ACC112 (cell line): ENCODE results near the gene KCNIP1.

Source experiments
- H2AFZ ChIP-seq: fragments of 200-600 bp; sonication (generic); one replicate; pipeline ENCODE4 v1.6.0; 2017; ENCODE audit warnings: antibody characterized with exemption, low read length; ENCODE audit not compliant: unreplicated experiment
- H3K27ac ChIP-seq: fragments of 200-600 bp; sonication (generic); 2 replicates; pipeline ENCODE4 v1.5.1; 2014; ENCODE audit warnings: low read depth, mild to moderate bottlenecking, antibody characterized with exemption, low read length, moderate library complexity
- H3K27me3 ChIP-seq: fragments of 200-600 bp; sonication (generic); 2 replicates; pipeline ENCODE4 v1.6.1; 2014; ENCODE audit warnings: mild to moderate bottlenecking, antibody characterized with exemption, low read length, moderate library complexity, mixed read lengths; ENCODE audit not compliant: insufficient read depth
- H3K36me3 ChIP-seq: fragments of 200-600 bp; sonication (generic); 2 replicates; pipeline ENCODE4 v1.6.1; 2016; ENCODE audit warnings: mild to moderate bottlenecking, antibody characterized with exemption, low read length, moderate library complexity, mixed read lengths; ENCODE audit not compliant: insufficient read depth
- H3K4me1 ChIP-seq: fragments of 200-600 bp; sonication (generic); one replicate; pipeline ENCODE4 v1.6.1; 2016; ENCODE audit warnings: low read length, mixed read lengths; ENCODE audit not compliant: insufficient read depth, unreplicated experiment, control insufficient read depth
- H3K4me3 ChIP-seq: fragments of 200-600 bp; sonication (generic); 2 replicates; pipeline ENCODE4 v1.5.1; 2014; ENCODE audit warnings: mild to moderate bottlenecking, low read depth, low read length
- H3K79me2 ChIP-seq: fragments of 200-600 bp; sonication (generic); one replicate; pipeline ENCODE4 v1.6.0; 2016; ENCODE audit warnings: low read length; ENCODE audit not compliant: control insufficient read depth, unreplicated experiment, insufficient read depth

The KCNIP1 gene

DNA sequence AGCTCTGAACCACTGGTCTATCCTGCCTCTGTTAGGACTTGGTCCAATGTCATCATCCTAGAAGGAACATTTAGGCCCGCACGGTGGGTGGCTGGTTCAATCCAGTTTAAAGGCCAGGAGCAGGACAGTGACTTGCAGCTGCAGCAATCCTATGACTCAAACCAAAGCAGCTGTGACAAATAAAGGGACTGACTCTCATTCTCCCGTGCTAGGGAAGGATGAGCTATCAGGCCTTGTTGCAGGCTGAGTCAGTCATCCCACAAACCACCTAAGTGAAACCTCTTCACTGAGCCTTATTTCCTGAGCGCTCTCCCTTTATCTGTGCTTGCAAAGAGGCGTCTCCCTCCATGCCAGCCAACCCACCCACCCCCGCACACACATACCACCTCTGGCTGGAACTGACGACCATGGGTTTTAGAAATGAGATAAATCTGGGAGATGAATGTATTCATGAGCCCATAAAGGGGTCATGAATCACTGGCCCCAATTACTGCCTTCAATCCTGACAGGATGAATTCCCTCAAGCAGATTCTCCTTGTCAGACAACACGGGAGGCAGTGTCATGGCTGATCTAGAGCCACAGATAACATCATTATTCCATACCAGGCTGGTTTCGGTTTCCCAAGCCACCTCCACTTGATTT, 93.4 kb downstream of the KCNIP1 start:
- H3K36me3 ChIP-seq: no peaks in the 10 kb centered on the region
- no peaks in the 10 kb centered on the region for H3K79me2 ChIP-seq
- H3K4me1 ChIP-seq: peaks cover 15% of the 10 kb centered on the region
- peak overlapping the region; percentile 57 for H3K27ac ChIP-seq
- no peak overlapping the region for H2AFZ ChIP-seq
- peaks cover 24% of the 10 kb centered on the region; the same call in 1 of the 2 replicates for H3K27me3 ChIP-seq
- H3K4me3 ChIP-seq: peak overlapping the region; percentile 58

DNA sequence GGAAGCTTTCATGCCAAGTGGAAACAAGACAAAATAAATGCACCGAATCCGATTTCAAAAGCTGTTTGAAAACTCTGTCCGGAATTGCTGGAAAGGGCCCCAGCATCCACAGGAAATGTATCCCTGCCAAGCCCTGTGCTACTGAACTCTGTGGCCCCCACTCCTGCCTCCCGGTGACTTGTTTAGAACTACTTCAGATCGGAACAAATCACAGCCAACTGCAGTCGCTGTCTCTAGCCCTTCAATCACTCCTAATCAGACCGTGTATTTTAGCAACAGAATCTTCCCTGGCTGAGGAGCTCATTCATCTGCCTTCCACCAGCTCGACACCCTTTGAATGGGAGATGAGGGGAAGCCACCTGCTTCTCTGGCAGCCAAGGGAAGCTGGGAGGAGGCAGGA, 94.1 kb downstream of the KCNIP1 start:
- Histone ChIP-seq H3K27me3 (peaks cover 29% of the 10 kb centered on the region; the same call in 1 of the 2 replicates), H3K36me3 (no peaks in the 10 kb centered on the region), H2AFZ (peak overlapping the region; percentile 39), H3K27ac (no peak overlapping the region; the same call in 1 of the 2 replicates), H3K79me2 (no peaks in the 10 kb centered on the region), H3K4me3 (peak overlapping the region; percentile 53), H3K4me1 (peaks cover 15% of the 10 kb centered on the region)

DNA sequence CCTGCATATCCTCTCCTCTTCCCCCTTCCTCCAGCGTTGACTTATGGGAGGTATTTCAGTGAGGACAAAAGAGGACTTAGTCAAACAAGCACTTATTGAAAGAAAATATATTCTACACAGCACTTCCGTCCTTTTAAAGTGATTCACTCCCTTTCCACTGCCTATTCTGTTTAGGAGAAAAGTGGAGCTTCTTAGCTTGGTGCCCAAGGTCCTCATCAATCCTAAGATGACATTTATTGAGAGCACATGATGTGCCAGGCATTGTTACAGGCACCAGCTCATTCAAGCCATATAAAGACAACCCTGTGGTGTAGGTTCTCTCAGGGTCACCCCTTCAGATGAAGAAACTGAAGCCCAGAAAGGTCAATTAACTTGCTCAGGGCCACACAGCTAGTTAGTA, 95.9 kb downstream of the KCNIP1 start:
- Histone ChIP-seq H3K4me1 (peaks cover 15% of the 10 kb centered on the region), H3K27me3 (peaks cover 29% of the 10 kb centered on the region; the same call in 1 of the 2 replicates), H2AFZ (no peak overlapping the region), H3K4me3 (no peak overlapping the region), H3K27ac (no peak overlapping the region), H3K36me3 (no peaks in the 10 kb centered on the region), H3K79me2 (no peaks in the 10 kb centered on the region)

DNA sequence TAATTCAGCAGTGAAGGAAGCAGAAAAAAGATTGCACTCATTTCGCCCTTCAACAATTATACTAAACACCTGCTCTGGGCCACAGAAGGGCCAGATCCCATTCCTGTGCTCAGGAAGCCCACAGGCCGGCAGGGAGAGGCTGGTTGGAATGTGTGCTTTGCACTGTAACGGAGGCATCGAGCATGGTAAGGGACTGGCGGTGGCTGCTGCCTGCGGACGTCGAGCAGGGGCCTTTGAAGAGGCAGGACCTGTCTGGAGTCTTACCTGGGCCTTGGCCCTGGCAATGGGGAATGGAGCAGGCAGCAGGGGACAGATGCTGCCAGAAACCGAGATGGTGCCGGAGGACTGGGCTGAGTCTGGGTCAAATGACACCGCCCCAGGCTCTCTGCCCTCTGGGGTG, 97.8 kb downstream of the KCNIP1 start:
- peaks cover 13% of the 10 kb centered on the region for H3K4me1 ChIP-seq
- no peak overlapping the region for H3K4me3 ChIP-seq

DNA sequence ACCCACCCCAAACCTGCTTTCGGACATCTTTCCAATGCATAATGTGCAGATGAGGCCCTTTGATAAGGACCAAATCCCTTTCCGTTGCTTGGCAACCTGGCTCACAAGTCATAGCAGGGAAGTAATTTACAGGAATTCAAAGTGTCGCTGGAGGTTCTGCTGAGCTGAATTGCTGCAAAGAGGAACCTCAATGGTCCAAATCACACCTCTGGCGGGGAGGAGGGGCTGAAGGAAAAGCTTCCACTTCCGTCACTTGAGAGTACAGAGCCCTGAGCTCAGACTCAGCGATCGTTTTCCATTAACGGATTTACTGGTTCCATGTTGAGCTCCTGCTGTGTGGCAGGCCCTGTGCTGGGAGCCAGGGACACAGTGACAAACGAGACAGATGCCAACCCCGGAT, 99.3 kb downstream of the KCNIP1 start:
- peaks cover 51% of the 10 kb centered on the region for H3K27me3 ChIP-seq
- H3K27ac ChIP-seq: no peak overlapping the region
- no peaks in the 10 kb centered on the region for H3K79me2 ChIP-seq
- H3K36me3 ChIP-seq: no peaks in the 10 kb centered on the region
- H3K4me1 ChIP-seq: peaks cover under 1% of the 10 kb centered on the region
- H3K4me3 ChIP-seq: no peak overlapping the region
- no peak overlapping the region for H2AFZ ChIP-seq

More for the DNA sequence above, 97.8 kb downstream of the KCNIP1 start:
- H3K27ac ChIP-seq: no peak overlapping the region
- peaks cover 37% of the 10 kb centered on the region for H3K27me3 ChIP-seq
- no peak overlapping the region for H2AFZ ChIP-seq
- H3K36me3 ChIP-seq: no peaks in the 10 kb centered on the region
- no peaks in the 10 kb centered on the region for H3K79me2 ChIP-seq

DNA sequence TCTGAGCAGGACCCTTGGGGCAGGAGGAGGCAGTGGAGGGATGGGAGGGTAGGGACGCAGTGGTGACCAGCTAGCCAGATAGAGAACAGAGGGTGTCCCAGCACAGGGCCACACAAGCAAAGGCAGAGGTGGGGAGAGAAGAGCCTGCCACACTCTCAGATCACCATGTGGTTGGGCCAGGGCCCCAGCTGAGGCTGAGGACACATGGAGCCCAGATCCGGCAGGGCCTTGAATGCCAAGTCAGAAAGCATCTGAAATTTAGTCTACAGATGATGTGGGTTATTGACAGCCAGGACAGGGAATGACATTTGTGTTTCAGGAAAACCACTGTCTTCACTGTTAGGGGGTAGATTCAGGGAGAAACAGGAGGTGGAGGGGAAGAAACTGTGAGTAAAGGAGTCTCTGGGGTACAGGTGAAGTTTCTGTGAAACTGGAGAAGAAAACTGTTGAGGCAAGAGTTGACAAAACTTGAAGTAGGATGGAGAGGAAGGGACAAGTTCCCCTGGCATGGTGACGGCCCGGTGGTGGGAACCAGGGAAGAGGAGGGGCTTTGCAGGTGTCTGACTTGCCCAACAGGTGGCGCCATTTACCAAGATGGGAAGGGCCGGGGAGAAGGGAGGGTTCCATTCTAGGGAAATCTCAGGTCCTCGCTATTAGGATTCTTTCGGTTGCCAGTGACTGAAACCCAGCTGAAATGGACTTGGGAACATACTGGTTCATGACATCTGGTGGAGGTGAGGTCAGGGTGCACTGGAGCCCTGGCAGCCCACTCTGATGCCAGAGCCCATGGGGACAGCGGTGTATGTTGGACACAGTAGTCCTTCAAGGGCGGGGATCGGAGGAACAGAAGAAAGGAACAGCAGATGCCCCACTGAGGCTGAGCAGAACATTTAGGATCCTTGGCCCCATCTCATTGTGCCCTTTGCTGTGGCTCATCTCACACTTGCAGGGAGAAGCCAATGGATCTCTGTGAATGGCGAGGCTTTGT, 100.1 kb downstream of the KCNIP1 start:
- H2AFZ ChIP-seq: no peak overlapping the region
- H3K4me3 ChIP-seq: no peak overlapping the region
- H3K27me3 ChIP-seq: peaks cover 54% of the 10 kb centered on the region
- H3K79me2 ChIP-seq: no peaks in the 10 kb centered on the region
- no peak overlapping the region for H3K27ac ChIP-seq
- H3K4me1 ChIP-seq: no peaks in the 10 kb centered on the region
- no peaks in the 10 kb centered on the region for H3K36me3 ChIP-seq

DNA sequence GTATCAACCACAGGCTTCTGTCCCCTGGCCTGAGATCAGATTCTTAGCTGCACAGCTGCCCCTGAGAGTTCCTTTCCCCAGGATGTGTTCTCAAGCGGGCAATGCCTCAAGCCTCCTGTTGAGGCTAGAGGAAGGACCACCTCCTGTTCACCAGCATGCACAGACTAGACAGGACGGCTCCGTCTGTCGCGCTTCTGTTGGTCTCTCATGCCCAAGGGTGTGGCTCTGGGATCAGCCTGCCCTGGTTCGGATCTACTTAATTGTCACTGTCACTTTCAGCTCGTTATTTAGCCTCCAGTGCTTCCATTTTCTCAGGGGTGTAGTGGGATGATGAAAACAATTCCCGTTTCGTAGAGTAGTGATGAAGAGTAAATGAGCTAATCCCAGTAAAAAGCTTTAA, 103.1 kb downstream of the KCNIP1 start:
- Histone ChIP-seq H3K36me3 (no peaks in the 10 kb centered on the region), H2AFZ (no peak overlapping the region), H3K79me2 (no peaks in the 10 kb centered on the region), H3K27me3 (peaks cover 56% of the 10 kb centered on the region), H3K27ac (no peak overlapping the region), H3K4me1 (no peaks in the 10 kb centered on the region), H3K4me3 (no peak overlapping the region)

DNA sequence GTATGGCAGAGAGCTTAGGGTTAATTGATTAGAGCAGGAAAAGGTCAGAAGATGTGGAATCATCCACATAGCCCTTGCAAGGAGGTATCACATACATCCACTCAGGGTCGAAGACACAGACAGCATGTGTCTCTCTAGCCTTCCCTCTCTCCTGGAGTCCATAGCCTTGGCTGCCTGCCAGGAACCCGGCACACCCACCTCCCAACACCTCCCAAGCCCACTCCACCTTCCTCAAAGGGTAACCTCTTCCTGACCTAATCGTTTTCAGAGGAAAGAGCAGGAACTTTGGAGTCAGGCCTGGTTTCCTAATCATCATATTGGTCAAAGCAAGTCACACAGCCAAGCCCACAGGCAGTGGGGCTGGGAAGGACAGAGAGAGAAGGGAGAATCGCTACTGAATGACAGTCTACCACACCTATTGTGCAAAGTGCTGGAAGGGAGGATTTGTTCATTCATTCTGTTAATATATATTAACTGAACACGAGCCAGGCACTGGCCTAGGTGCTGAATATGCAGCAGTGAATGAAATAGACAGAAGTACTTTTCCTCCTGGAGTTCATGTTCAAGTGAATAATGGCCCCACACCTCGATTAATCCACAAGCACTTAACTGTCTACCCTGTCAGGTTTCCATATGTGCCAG, 107.8 kb downstream of the KCNIP1 start:
- Histone ChIP-seq H3K4me3 (no peak overlapping the region), H3K4me1 (peaks cover 7% of the 10 kb centered on the region), H3K27me3 (peaks cover 48% of the 10 kb centered on the region), H2AFZ (no peak overlapping the region), H3K36me3 (no peaks in the 10 kb centered on the region), H3K27ac (no peak overlapping the region), H3K79me2 (no peaks in the 10 kb centered on the region)

DNA sequence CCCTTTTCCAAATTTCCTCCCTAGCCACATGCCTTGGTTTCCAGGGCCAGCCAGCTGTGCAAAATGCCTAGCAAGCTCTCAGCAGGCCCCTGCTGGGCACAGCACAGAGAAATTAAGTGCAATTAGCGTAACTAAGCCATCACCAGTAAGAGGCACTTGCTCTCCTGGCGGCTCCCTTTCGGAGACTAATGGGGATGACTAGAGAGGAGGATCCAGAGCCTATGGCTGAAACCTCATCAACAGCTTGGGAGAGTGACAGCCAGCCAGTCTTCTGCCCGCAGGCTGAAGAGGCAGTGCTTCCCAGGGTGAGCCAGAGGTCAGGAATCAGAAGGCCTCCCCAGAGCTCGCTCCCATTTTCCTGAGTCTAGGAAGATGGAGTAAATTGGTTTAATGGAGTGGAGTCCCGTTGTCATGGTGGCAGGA, 108.4 kb downstream of the KCNIP1 start:
- peaks cover 7% of the 10 kb centered on the region for H3K4me1 ChIP-seq
- H3K36me3 ChIP-seq: no peaks in the 10 kb centered on the region
- no peak overlapping the region for H2AFZ ChIP-seq
- no peak overlapping the region for H3K27ac ChIP-seq
- H3K79me2 ChIP-seq: no peaks in the 10 kb centered on the region
- H3K27me3 ChIP-seq: peaks cover 41% of the 10 kb centered on the region
- H3K4me3 ChIP-seq: no peak overlapping the region

DNA sequence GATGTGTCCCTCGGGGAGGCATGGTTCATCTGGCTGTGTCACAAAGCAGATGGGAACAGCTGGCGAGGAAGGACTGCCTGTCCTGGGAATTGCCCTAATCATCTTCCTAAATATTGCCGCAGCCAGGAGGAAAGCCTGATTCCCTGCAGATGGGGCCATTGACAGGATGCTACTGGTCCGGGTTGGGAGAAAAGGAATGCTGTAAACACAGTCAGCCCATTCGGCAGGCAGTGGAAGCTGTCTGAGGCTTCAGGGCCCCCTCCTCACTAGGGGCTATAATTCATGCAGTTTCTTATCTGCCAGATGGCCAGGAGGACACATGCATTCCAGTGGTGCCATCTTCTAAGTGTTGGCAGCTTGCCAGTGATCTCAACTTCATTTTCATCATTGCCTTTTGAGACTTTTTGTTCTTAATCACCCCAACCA, 110.3 kb downstream of the KCNIP1 start:
- H3K79me2 ChIP-seq: no peaks in the 10 kb centered on the region
- peaks cover 7% of the 10 kb centered on the region for H3K4me1 ChIP-seq
- H3K27ac ChIP-seq: no peak overlapping the region

More for the DNA sequence above, 110.3 kb downstream of the KCNIP1 start:
- peaks cover 34% of the 10 kb centered on the region for H3K27me3 ChIP-seq
- no peak overlapping the region for H3K4me3 ChIP-seq
- no peaks in the 10 kb centered on the region for H3K36me3 ChIP-seq
- no peak overlapping the region for H2AFZ ChIP-seq
